NK-92 (cell line): Measurements from ENCODE around the gene AGR3.
"Not testable (repeated sequence)": the region's sequence is repeated elsewhere in the genome, so short reads cannot be mapped to it uniquely, and the experiment has no call there.

Experiments
- DNase-seq: peaks from one replicate; lab custom pipeline; 2025; ENCODE audit not compliant: unreplicated experiment; lab: John Stamatoyannopoulos, UW

Gene AGR3

GRCh38 chr7:16891874-16892643 lies 10.3 kb upstream of the AGR3 start:
- DNase-seq: no peak

- DNase-seq: no peak
Measured at GRCh38 chr7:16891338-16891737, 9.6 kb upstream of the AGR3 start.

GRCh38 chr7:16889851-16890415 lies 8.2 kb upstream of the AGR3 start:
- DNase-seq: no peak

DNA sequence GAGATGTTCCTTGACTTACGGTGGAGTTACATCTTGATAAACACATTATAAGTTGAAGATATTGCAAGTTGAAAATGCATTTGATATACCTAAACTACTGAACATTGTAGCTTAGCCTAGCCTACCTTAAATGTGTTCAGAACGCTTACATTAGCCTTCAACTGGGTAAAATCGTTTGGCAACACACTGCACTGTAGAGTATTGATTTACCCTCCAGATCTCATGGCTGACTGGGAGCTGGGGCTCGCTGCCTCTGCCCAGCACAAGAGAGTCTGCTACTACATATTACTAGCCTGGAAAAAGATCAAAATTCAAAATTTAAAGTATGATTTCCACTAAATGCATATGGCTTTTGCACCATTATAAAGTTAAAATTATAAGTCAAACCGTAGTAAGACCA lies 7.5 kb upstream of the AGR3 start:
- DNase-seq: no peak

GRCh38 chr7:16883918-16884317 lies 2.1 kb upstream of the AGR3 start:
- DNase-seq: no peak

DNA sequence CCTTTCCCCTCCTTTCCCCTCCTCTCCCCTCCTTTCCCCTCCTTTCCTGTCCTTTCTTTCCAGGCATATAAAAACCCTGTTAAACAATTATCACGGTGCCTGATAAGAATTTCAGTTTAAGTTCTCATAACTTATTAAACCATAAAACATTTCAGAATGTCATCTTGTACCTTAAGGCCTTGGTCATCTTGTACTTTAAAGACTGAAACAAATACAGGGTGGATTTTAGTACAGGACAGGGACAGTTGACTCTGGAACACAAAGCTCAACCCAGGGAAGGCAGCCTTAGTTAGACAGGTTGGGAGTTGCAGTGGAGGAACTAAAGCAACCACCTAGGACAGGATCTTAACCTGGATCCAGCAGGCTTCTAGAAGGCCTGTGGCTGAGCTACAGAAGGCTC lies 1.2 kb downstream of the AGR3 start:
- DNase-seq: no peak

DNA sequence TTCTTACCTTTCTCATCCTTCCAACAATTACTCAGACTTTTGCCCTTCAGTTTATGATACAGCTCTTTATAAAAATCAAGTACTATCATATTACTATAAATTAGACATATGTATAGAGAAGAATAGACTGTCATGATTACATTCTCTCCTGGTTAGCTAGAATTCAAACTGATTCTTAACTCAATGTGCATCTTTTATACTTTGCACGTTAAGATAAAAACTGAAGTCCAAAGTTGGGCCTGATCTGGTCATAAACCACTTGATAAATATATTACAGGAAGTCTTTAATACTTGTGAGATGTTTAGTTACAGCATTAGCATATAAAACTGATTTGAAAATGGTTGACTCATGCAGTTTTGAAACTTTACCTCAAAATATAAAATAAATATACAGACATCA lies 2.6 kb downstream of the AGR3 start:
- DNase-seq: no peak

DNA sequence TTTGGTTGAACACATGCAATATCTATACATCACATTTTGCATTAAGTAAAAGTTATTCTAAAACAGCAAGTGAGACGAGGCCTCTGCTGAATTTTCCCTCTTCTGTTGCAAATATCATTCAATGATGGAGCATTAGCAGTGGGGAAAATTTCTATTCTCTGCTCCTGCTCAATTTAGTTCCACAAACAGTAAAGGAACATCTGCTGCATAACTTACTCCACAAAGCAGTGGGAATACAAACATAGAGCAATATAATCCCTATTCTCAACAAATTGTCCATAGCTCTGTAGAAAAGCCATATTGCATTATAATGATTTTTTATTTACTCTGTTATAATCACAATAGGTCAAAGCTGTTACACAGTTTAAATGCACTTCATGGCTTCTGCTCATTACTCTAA lies 5.9 kb downstream of the AGR3 start:
- no peak for DNase-seq

DNA sequence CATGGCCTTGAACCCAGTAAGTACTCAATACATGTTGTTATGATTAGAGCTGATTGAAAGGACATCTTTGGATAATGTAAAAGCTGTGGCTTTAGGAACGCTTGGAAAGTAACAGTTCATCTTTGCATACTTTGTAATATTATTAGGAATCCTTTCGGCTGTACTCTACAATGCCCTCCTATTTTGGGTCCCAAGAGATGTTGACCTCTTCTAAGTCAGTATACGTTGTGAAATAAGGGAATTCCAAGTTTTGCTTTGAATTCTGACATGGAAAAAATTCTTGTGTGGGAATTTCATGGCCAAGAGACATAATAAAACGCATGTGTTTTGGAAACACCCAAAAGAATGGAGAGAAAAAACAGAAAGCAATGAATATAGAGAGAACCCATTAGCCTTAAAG lies 7.7 kb downstream of the AGR3 start:
- no peak for DNase-seq

DNA sequence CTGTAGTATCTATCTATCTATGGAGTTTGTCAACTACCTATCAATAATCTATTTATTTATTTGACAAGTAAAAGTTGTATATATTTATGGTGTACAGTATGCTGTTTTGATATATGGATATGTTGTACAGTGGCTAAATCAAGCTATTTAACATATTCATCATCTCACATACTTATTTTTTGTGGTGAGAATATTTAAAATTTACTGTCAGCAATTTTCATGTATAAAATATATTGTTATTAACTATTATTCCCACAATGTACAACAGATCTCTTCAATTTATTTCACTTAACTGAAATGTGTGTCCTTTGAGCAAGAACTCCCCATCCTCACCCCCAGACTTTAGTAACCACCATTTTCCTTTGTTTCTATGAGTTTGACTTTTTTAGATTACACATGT lies 14.5 kb downstream of the AGR3 start:
- no peak for DNase-seq

DNA sequence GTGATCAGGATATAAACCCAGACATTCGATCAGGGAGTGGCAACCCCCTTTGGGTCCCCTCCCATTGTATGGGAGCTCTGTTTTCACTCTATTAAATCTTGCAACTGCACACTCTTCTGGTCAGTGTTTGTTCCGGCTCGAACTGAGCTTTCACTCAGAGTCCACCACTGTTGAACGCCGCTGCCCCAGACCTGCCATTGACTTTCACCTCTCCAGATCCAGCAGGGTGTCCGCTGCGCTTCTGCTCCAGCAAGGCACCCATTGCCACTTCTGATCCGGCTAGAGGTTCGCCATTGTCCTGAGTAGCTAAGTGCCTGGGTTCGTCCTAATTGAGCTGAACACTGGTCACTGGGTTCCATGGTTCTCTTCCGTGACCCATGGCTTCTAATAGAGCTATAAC lies 28.6 kb downstream of the AGR3 start:
- DNase-seq: not testable (repeated sequence)

- DNase-seq: no peak
Measured at GRCh38 chr7:16851829-16852228, 30.0 kb downstream of the AGR3 start.

- DNase-seq: no peak
Measured at GRCh38 chr7:16850614-16851466, 30.9 kb downstream of the AGR3 start.

DNA sequence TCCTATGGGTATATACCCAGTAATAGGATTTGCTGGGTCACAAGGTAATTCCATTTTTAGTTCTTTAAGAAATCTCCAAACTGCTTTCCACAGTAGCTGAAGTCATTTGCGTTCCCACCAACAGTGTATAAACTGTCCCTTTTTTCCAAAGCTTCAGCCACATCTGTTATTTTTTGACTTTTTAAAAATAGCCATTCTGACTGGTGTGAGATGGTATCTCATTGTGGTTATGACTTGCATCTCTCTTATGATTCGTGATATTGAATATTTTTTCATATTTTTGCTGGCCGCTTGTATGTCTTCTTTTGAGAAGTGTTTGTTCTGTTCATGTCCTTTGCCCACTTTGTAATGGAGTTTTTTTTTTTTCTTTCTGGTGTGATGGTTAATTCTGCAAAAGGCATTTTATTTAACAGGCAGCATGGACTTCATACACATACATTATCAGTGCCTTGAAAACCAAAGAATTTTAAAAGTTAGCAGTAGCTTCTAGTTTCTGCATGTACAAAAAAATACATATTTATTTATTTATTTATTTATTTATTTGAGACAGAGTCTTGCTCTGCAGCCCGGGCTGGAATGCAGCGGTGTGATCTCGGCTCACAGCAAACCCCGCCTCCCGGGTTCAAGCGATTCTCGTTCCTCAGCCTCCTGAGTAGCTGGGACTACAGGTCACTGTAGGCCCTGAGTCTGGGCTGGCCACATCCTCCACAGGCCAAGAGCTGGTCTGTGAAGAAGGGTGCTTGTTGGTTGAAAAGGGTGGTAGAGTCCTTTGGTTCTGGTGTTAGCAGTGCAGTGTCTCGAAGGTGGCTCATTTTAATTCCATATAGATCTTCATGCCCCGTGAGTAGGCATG lies 32.3 kb downstream of the AGR3 start:
- DNase-seq: no peak

GRCh38 chr7:16847381-16847860 lies 34.4 kb downstream of the AGR3 start:
- DNase-seq: no peak

DNA sequence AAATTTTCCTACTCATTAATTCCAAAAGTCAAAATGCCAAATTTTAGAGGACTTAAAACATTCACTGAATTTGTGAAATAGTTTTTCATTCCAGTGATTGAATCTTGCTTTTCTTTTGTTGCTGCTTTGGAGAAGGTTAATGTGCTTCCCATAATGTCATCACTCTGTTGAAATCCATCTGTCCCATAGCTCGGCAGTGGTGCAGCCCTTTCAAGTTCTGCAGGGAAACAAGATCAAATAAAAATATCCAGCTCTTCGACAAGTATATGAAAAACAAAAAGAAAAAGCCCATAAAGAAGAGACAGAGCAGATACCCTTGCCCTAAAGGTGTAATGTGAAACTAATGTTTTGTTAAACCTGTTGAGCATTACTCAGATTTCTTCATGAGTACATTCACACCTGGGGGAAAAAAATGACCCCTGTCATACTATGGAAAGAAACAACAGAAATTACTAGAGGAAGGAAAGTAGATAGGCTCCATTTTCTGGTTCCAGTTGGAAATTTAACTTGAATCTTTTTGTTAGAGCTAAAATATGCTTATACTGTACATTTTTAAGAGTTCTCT lies 35.1 kb downstream of the AGR3 start:
- no peak for DNase-seq

- no peak for DNase-seq
Measured at GRCh38 chr7:16845746-16846145, 36.0 kb downstream of the AGR3 start.

- DNase-seq: no peak
Measured at GRCh38 chr7:16841681-16842080, 40.1 kb downstream of the AGR3 start.

GRCh38 chr7:16840094-16840493 lies 41.7 kb downstream of the AGR3 start:
- no peak for DNase-seq

DNA sequence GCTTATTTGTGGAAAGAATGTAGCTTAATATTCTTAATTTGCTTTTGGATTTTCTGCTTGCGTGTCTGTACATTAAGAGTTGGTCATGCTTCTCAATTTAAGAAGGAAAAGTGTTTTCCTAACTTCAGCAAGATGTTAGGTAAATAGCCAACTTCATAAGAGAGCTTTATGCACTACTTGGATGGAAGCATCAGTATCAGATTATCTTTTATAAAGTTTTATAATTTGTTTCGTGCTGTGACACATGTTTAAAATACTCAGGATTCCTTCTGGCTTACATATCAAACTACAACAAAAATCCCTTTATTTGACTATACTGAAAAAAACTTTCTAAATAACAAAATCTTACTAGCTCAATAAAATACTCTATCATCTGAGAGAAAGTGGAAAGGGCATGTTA lies 42.1 kb downstream of the AGR3 start:
- no peak for DNase-seq

- no peak for DNase-seq
Measured at GRCh38 chr7:16838891-16839290, 42.9 kb downstream of the AGR3 start.
